Parathyroid adenoma (tissue), 2 donors: ENCODE measurements around the gene TMCO4.

Experiments
- H2AFZ ChIP-seq: fragments of 300-600 bp; sonication (generic); one replicate; pipeline ENCODE4 v1.7.0; 2017; ENCODE audit warnings: antibody characterized with exemption, mild to moderate bottlenecking
- H3K27ac ChIP-seq: fragments of 300-600 bp; sonication (generic); one replicate; pipeline ENCODE4 v1.7.0; 2017
- H3K27me3 ChIP-seq: fragments of 300-600 bp; sonication (generic); one replicate; pipeline ENCODE4 v1.7.0; 2017; ENCODE audit warnings: low read length; ENCODE audit not compliant: control insufficient read depth, insufficient read depth
- H3K36me3 ChIP-seq: fragments of 300-600 bp; sonication (generic); one replicate; pipeline ENCODE4 v1.7.0; 2017; ENCODE audit warnings: low read length; ENCODE audit not compliant: control insufficient read depth, insufficient read depth
- H3K4me1 ChIP-seq: fragments of 300-600 bp; sonication (generic); one replicate; pipeline ENCODE4 v1.7.0; 2017; ENCODE audit warnings: control low read depth
- H3K4me2 ChIP-seq: fragments of 300-600 bp; sonication (generic); one replicate; pipeline ENCODE4 v1.7.0; 2017; ENCODE audit warnings: low read length
- H3K4me3 ChIP-seq: fragments of 300-600 bp; sonication (generic); one replicate; pipeline ENCODE4 v1.7.0; 2017; ENCODE audit warnings: low read depth, low read length
- H3K79me2 ChIP-seq: fragments of 300-600 bp; sonication (generic); one replicate; pipeline ENCODE4 v1.7.0; 2017; ENCODE audit warnings: control low read depth
- H3K9ac ChIP-seq: fragments of 300-600 bp; sonication (generic); one replicate; pipeline ENCODE4 v1.7.0; 2017; ENCODE audit warnings: mild to moderate bottlenecking
- H3K9me3 ChIP-seq: fragments of 300-600 bp; sonication (generic); one replicate; pipeline ENCODE4 v1.7.0; 2017; ENCODE audit warnings: low read length; ENCODE audit not compliant: control insufficient read depth
- TF ChIP-seq, protein P1 (sequence below): fragments of 300-600 bp; sonication (generic); IDR thresholded peaks from one replicate; pipeline ENCODE4 v1.7.0; 2017; ENCODE audit warnings: antibody characterized with exemption, mild to moderate bottlenecking
- donor health status: primary hyperparathyroidism.

TMCO4 gene

DNA sequence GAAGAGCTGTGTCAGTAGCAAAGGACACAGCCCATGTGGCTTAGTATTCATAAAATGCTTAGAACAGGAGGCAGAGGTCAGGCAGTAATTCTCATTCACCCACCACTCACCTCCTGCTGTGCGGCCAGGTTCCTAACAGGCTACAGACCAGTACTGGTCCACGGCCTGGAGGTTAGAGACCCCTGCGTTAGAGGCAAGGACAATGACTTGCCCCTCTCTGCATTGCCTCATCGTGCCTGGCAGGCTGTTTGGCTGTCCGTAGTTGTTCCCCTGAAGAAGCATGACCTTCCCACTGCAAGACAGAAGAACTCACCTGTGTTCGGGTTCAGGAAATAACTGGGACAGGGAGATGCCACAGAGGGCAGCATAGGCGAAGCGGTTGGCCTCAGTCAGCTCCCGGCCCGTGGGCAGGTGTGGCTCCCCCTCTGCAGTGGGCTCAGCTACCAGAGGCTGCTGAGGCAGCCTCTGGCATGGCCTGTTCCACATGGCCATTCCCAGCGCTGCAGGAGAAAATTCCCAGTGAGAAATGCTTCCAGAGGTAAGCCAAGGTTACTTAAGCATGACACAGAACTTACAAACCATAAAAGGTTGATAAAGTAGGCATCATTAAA, 19.3 kb downstream of the TMCO4 start:
- no peak overlapping the region for H3K27ac ChIP-seq
- no peak overlapping the region for H2AFZ ChIP-seq
- no peaks in the 10 kb centered on the region for H3K4me1 ChIP-seq
- no peaks in the 10 kb centered on the region for H3K27me3 ChIP-seq
- H3K4me2 ChIP-seq, result no peak overlapping the region
- no peaks in the 10 kb centered on the region for H3K79me2 ChIP-seq
- no peak overlapping the region for H3K4me3 ChIP-seq
- no peaks in the 10 kb centered on the region for H3K36me3 ChIP-seq
- no peaks in the 10 kb centered on the region for H3K9me3 ChIP-seq
- TF ChIP-seq, protein P1, sequence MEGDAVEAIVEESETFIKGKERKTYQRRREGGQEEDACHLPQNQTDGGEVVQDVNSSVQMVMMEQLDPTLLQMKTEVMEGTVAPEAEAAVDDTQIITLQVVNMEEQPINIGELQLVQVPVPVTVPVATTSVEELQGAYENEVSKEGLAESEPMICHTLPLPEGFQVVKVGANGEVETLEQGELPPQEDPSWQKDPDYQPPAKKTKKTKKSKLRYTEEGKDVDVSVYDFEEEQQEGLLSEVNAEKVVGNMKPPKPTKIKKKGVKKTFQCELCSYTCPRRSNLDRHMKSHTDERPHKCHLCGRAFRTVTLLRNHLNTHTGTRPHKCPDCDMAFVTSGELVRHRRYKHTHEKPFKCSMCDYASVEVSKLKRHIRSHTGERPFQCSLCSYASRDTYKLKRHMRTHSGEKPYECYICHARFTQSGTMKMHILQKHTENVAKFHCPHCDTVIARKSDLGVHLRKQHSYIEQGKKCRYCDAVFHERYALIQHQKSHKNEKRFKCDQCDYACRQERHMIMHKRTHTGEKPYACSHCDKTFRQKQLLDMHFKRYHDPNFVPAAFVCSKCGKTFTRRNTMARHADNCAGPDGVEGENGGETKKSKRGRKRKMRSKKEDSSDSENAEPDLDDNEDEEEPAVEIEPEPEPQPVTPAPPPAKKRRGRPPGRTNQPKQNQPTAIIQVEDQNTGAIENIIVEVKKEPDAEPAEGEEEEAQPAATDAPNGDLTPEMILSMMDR, result no peak
- no peak overlapping the region for H3K9ac ChIP-seq

DNA sequence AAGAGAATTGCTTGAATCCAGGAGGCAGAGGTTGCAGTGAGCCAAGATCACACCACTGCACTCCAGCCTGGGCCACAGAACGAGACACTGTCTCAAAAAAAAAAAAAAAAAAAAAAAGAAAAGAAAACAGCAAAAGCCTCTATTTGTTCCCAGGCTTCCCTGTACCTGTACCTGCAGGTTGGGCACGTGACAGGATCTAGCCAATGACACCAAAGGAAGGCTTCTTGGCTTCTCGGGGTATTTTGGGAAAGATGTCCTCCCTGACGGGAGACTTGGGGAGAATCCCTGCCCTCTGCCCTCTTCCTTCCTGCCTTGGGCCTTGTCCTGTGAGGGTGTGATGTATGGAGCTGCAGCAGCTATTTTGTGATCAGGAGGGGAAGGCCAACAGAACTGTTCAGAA, 22.8 kb downstream of the TMCO4 start:
- H3K9ac ChIP-seq, result no peak overlapping the region
- H3K36me3 ChIP-seq, result no peaks in the 10 kb centered on the region
- H3K4me3 ChIP-seq, result no peak overlapping the region
- no peaks in the 10 kb centered on the region for H3K9me3 ChIP-seq
- no peaks in the 10 kb centered on the region for H3K27me3 ChIP-seq
- H2AFZ ChIP-seq, result no peak overlapping the region
- no peak overlapping the region for H3K4me2 ChIP-seq
- no peaks in the 10 kb centered on the region for H3K4me1 ChIP-seq
- TF ChIP-seq, protein P1, result no peak
- H3K27ac ChIP-seq, result no peak overlapping the region
- H3K79me2 ChIP-seq, result no peaks in the 10 kb centered on the region

- TF ChIP-seq, protein P1, result no peak
- H3K36me3 ChIP-seq, result no peaks in the 10 kb centered on the region
These were observed 23.4 kb downstream of the TMCO4 start for GRCh38 chr1:19776287-19776686.

DNA sequence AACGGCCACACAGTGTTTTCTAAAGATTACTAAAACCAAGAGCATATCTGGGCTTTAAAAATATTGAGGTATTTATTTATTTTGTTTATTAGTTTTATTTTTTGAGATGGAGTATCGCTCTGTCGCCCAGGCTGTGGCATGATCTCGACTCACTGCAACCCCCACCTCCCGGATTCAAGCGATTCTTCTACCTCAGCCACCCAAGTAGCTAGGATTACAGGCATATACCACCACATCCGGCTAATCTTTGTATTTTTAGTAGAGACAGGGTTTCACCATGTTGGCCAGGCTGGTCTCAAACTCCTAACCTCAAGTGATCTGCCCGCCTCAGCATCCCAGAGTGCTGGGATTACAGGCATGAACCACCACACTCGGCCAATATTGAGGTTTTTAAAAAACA, 23.9 kb downstream of the TMCO4 start:
- H3K27ac ChIP-seq, result no peak overlapping the region
- no peaks in the 10 kb centered on the region for H3K4me1 ChIP-seq
- no peaks in the 10 kb centered on the region for H3K27me3 ChIP-seq
- H3K36me3 ChIP-seq, result no peaks in the 10 kb centered on the region
- no peak overlapping the region for H3K4me3 ChIP-seq
- no peaks in the 10 kb centered on the region for H3K9me3 ChIP-seq
- no peak overlapping the region for H3K4me2 ChIP-seq
- TF ChIP-seq, protein P1, result no peak
- no peaks in the 10 kb centered on the region for H3K79me2 ChIP-seq
- no peak overlapping the region for H3K9ac ChIP-seq
- H2AFZ ChIP-seq, result no peak overlapping the region

More at GRCh38 chr1:19776287-19776686, 23.4 kb downstream of the TMCO4 start:
- no peaks in the 10 kb centered on the region for H3K27me3 ChIP-seq
- H3K4me3 ChIP-seq, result no peak overlapping the region
- no peak overlapping the region for H3K4me2 ChIP-seq
- no peak overlapping the region for H3K27ac ChIP-seq
- H3K9ac ChIP-seq, result no peak overlapping the region
- no peaks in the 10 kb centered on the region for H3K9me3 ChIP-seq
- H3K79me2 ChIP-seq, result no peaks in the 10 kb centered on the region
- no peak overlapping the region for H2AFZ ChIP-seq
- no peaks in the 10 kb centered on the region for H3K4me1 ChIP-seq

- Histone ChIP-seq H2AFZ (no peak overlapping the region), H3K27ac (no peak overlapping the region), H3K79me2 (no peaks in the 10 kb centered on the region), H3K36me3 (no peaks in the 10 kb centered on the region), H3K27me3 (no peaks in the 10 kb centered on the region), H3K9me3 (no peaks in the 10 kb centered on the region), H3K4me2 (no peak overlapping the region), H3K4me3 (no peak overlapping the region), H3K9ac (no peak overlapping the region), H3K4me1 (no peaks in the 10 kb centered on the region)
- TF ChIP-seq, protein P1, result no peak
These were observed 24.4 kb downstream of the TMCO4 start for GRCh38 chr1:19775317-19775716.
